DND-41 (cell line): Measurements from ENCODE around the gene GRAMD4.

Experiments
- ATAC-seq: fragments of 200-7000 bp; cut with Tn5 transposase; 3 replicates; pipeline ENCODE4 v1.9.1; 2021; ENCODE audit warnings: low read depth; ENCODE audit not compliant: insufficient read depth
- DNase-seq: peaks from one replicate; pipeline ENCODE4 v3.0.0-alpha.2; 2020
- H2AFZ ChIP-seq: 2 replicates; pipeline ENCODE4 v1.6.0; 2012; ENCODE audit warnings: low read depth, low read length
- H3K27ac ChIP-seq: 2 replicates; pipeline ENCODE4 v1.5.1; 2012; ENCODE audit warnings: low read length, inconsistent platforms
- H3K27me3 ChIP-seq: fragments of 200-600 bp; sonication (generic); 2 replicates; pipeline ENCODE4 v1.6.0; 2012; ENCODE audit warnings: low read length, mild to moderate bottlenecking, inconsistent platforms; ENCODE audit not compliant: insufficient read depth, poor library complexity
- H3K36me3 ChIP-seq: 2 replicates; pipeline ENCODE4 v1.5.1; 2012; ENCODE audit warnings: low read length, inconsistent platforms; ENCODE audit not compliant: insufficient read depth
- H3K4me1 ChIP-seq: 2 replicates; pipeline ENCODE4 v1.5.1; 2012; ENCODE audit warnings: mild to moderate bottlenecking, low read length; ENCODE audit not compliant: insufficient read depth
- H3K4me2 ChIP-seq: 2 replicates; pipeline ENCODE4 v1.6.0; 2012; ENCODE audit warnings: mild to moderate bottlenecking, moderate library complexity, low read length, inconsistent platforms; ENCODE audit not compliant: insufficient read depth
- H3K4me3 ChIP-seq, 2 experiments: fragments of 200-600 bp in 1 of 2; shearing (Covaris generic) in 1 of 2; 2 replicates each; pipeline ENCODE4 v1.5.1; 2012 to 2016; ENCODE audit warnings: inconsistent platforms in 2 of 2, low read length in 2 of 2, mild to moderate bottlenecking in 2 of 2, low read depth in 1 of 2, moderate library complexity in 1 of 2
- H3K79me2 ChIP-seq: 2 replicates; pipeline ENCODE4 v1.6.0; 2012; ENCODE audit warnings: low read length, inconsistent platforms; ENCODE audit not compliant: insufficient read depth
- H3K9ac ChIP-seq: 2 replicates; pipeline ENCODE4 v1.6.0; 2012; ENCODE audit warnings: low read depth, mild to moderate bottlenecking, inconsistent platforms, low read length, moderate library complexity
- H3K9me3 ChIP-seq: 2 replicates; pipeline ENCODE4 v1.5.1; 2012; ENCODE audit warnings: low read length, moderate library complexity, mild to moderate bottlenecking, inconsistent platforms; ENCODE audit not compliant: insufficient read depth, severe bottlenecking
- H4K20me1 ChIP-seq: 2 replicates; pipeline ENCODE4 v1.6.0; 2012; ENCODE audit warnings: low read length; ENCODE audit not compliant: insufficient read depth
- CTCF ChIP-seq: IDR thresholded peaks from 2 replicates; pipeline ENCODE4 v1.5.1; 2012; ENCODE audit warnings: borderline replicate concordance, low read length, moderate library complexity, mild to moderate bottlenecking; ENCODE audit not compliant: poor library complexity, severe bottlenecking; ENCODE audit errors: extremely low read depth
- EZH2 ChIP-seq: IDR thresholded peaks from 3 replicates; pipeline ENCODE4 v1.6.1; 2012; ENCODE audit warnings: borderline replicate concordance, low read depth, mild to moderate bottlenecking, moderate library complexity, low read length, inconsistent platforms; ENCODE audit not compliant: severe bottlenecking

GRAMD4 gene

GRCh38 chr22:46614025-46614931 is 5.9 kb upstream of the GRAMD4 start:
- peak overlapping the region; percentile 27; the same call in 1 of the 2 replicates for H2AFZ ChIP-seq
- peaks cover 27% of the 10 kb centered on the region for H3K36me3 ChIP-seq

GRCh38 chr22:46617207-46617985 is 2.8 kb upstream of the GRAMD4 start:
- TF ChIP-seq CTCF (no peak), EZH2 (no peak)
- Histone ChIP-seq H3K4me1 (peaks cover 89% of the 10 kb centered on the region), H3K4me3 (peak overlapping the region in 1 of 2 experiments; percentile 51; a peak in 1 of 4 replicates), H4K20me1 (peaks cover 23% of the 10 kb centered on the region), H3K9ac (peak overlapping the region; percentile 68), H3K79me2 (peaks cover 91% of the 10 kb centered on the region), H3K4me2 (peak overlapping the region; percentile 62), H2AFZ (no peak overlapping the region), H3K36me3 (peaks cover 35% of the 10 kb centered on the region), H3K9me3 (no peaks in the 10 kb centered on the region), H3K27me3 (no peaks in the 10 kb centered on the region), H3K27ac (peak overlapping the region; percentile 98)
- ATAC-seq: no peak
- no peak for DNase-seq

More at GRCh38 chr22:46614025-46614931, 5.9 kb upstream of the GRAMD4 start:
- Histone ChIP-seq H3K79me2 (peaks cover 91% of the 10 kb centered on the region), H4K20me1 (peaks cover 17% of the 10 kb centered on the region; the same call in 1 of the 2 replicates), H3K27me3 (no peaks in the 10 kb centered on the region), H3K9me3 (no peaks in the 10 kb centered on the region), H3K27ac (peak overlapping the region; percentile 99), H3K4me2 (peak overlapping the region; percentile 80), H3K9ac (peak overlapping the region; percentile 89), H3K4me3 (peak overlapping the region; percentile 27 to 63; a peak in 3 of 4 replicates), H3K4me1 (peaks cover 85% of the 10 kb centered on the region)
- TF ChIP-seq CTCF (no peak), EZH2 (no peak)
- ATAC-seq (peak; percentile 69), DNase-seq (peak; percentile 93)

GRCh38 chr22:46617986-46618647 is 2.1 kb upstream of the GRAMD4 start:
- Histone ChIP-seq H3K79me2 (peaks cover 89% of the 10 kb centered on the region), H3K27me3 (no peaks in the 10 kb centered on the region), H3K4me2 (peak overlapping the region; percentile 62), H3K4me1 (peaks cover 85% of the 10 kb centered on the region), H3K9me3 (no peaks in the 10 kb centered on the region), H4K20me1 (peaks cover 26% of the 10 kb centered on the region), H3K36me3 (peaks cover 38% of the 10 kb centered on the region), H2AFZ (no peak overlapping the region), H3K4me3 (peak overlapping the region in 1 of 2 experiments; percentile 51; a peak in 1 of 4 replicates), H3K9ac (peak overlapping the region; percentile 68), H3K27ac (peak overlapping the region; percentile 98)
- DNase-seq (peak; percentile 24), ATAC-seq (no peak)
- TF ChIP-seq CTCF (no peak), EZH2 (no peak)
